Neural cell (in vitro differentiated cells): ENCODE data around the gene LRRC8B. TPM values are rescaled to one million over a fixed set of nuclear protein-coding genes. Genes with fewer than 3 reads are reported as not detected.

Source experiments
- H2AFZ ChIP-seq: fragments of 200-600, 300-800 bp; sonication (generic), shearing (Covaris generic); 2 replicates; pipeline ENCODE4 v1.6.0; 2014; ENCODE audit warnings: low read depth, mild to moderate bottlenecking, antibody characterized with exemption, low read length, moderate library complexity
- H3F3A ChIP-seq: fragments of 200-600 bp; shearing (Covaris generic); 2 replicates; pipeline ENCODE4 v1.6.1; 2016; ENCODE audit warnings: mild to moderate bottlenecking, moderate library complexity, mixed read lengths, antibody characterized with exemption, low read length; ENCODE audit not compliant: insufficient read depth, poor library complexity, severe bottlenecking
- H3K27ac ChIP-seq: fragments of 200-600, 300-800 bp; sonication (generic), shearing (Covaris generic); 2 replicates; pipeline ENCODE4 v1.5.1; 2014; ENCODE audit warnings: mild to moderate bottlenecking, low read length, moderate library complexity
- H3K27me3 ChIP-seq: fragments of 300-800, 200-600 bp; sonication (generic), shearing (Covaris generic); 2 replicates; pipeline ENCODE4 v1.6.0; 2014; ENCODE audit warnings: mild to moderate bottlenecking, low read depth, low read length, moderate library complexity; ENCODE audit not compliant: insufficient read depth
- H3K36me3 ChIP-seq: fragments of 300-800, 200-600 bp; sonication (generic), shearing (Covaris generic); 2 replicates; pipeline ENCODE4 v1.5.1; 2014; ENCODE audit warnings: mild to moderate bottlenecking, antibody characterized with exemption, low read length, moderate library complexity; ENCODE audit not compliant: insufficient read depth
- H3K4me2 ChIP-seq: fragments of 300-800, 200-600 bp; sonication (generic), shearing (Covaris generic); 2 replicates; pipeline ENCODE4 v1.6.0; 2014; ENCODE audit warnings: mild to moderate bottlenecking, low read length
- H3K4me3 ChIP-seq: fragments of 300-800, 200-600 bp; sonication (generic), shearing (Covaris generic); 2 replicates; pipeline ENCODE4 v1.5.1; 2014; ENCODE audit warnings: mild to moderate bottlenecking, low read length, moderate library complexity
- H3K79me2 ChIP-seq: fragments of 200-600 bp; shearing (Covaris generic); replicated peaks from 2 replicates; pipeline ENCODE4 v1.6.0; 2014; ENCODE audit warnings: mild to moderate bottlenecking, low read length, moderate library complexity; ENCODE audit not compliant: insufficient read depth
- H3K9ac ChIP-seq: fragments of 300-800, 200-600 bp; sonication (generic), shearing (Covaris generic); 2 replicates; pipeline ENCODE4 v1.6.1; 2016; ENCODE audit warnings: mild to moderate bottlenecking, low read length, mixed read lengths
- H3K9me2 ChIP-seq: fragments of 200-600 bp; shearing (Covaris generic); 2 replicates; pipeline ENCODE4 v1.6.1; 2016; ENCODE audit warnings: mild to moderate bottlenecking, low read length, mixed read lengths; ENCODE audit not compliant: insufficient read depth
- H3K9me3 ChIP-seq: fragments of 200-600, 300-800 bp; sonication (generic), shearing (Covaris generic); 2 replicates; pipeline ENCODE4 v1.6.1; 2016; ENCODE audit warnings: mild to moderate bottlenecking, mixed run types, low read length, moderate library complexity, mixed read lengths
- H4K20me1 ChIP-seq: fragments of 200-600 bp; shearing (Covaris generic); 2 replicates; pipeline ENCODE4 v1.6.1; 2016; ENCODE audit warnings: mild to moderate bottlenecking, mixed run types; ENCODE audit not compliant: insufficient read depth
- CTCF ChIP-seq: fragments of 450-650 bp; IDR thresholded peaks from 2 replicates; pipeline ENCODE4 v1.5.1; 2014; ENCODE audit warnings: antibody characterized with exemption, mild to moderate bottlenecking, moderate library complexity; ENCODE audit not compliant: poor library complexity, severe bottlenecking
- EP300 ChIP-seq: fragments of 450-650 bp; conservative IDR thresholded peaks from 2 replicates; pipeline ENCODE4 v1.6.1; 2014; ENCODE audit warnings: antibody characterized with exemption, mild to moderate bottlenecking, moderate library complexity; ENCODE audit not compliant: poor library complexity, severe bottlenecking
- EZH2 ChIP-seq: fragments of 200-600, 300-800 bp; shearing (Covaris generic), sonication (generic); IDR thresholded peaks from 2 replicates; pipeline ENCODE4 v1.6.1; 2014; ENCODE audit warnings: antibody characterized with exemption, low read length, borderline replicate concordance, mild to moderate bottlenecking; ENCODE audit not compliant: insufficient read depth, poor library complexity, severe bottlenecking
- MXI1 ChIP-seq: fragments of 450-650 bp; conservative IDR thresholded peaks from 2 replicates; pipeline ENCODE4 v1.6.1; 2014; ENCODE audit warnings: antibody characterized with exemption, mild to moderate bottlenecking; ENCODE audit not compliant: poor library complexity, severe bottlenecking
- POLR2AphosphoS5 ChIP-seq: IDR thresholded peaks from 2 replicates; pipeline ENCODE4 v1.6.1; 2012
- RAD21 ChIP-seq: fragments of 450-650 bp; conservative IDR thresholded peaks from 2 replicates; pipeline ENCODE4 v1.6.1; 2014; ENCODE audit warnings: antibody characterized with exemption, mild to moderate bottlenecking, moderate library complexity
- REST ChIP-seq: IDR thresholded peaks from 2 replicates; pipeline ENCODE4 v1.6.1; 2012; ENCODE audit warnings: borderline replicate concordance
- SMC3 ChIP-seq: fragments of 450-650 bp; conservative IDR thresholded peaks from 2 replicates; pipeline ENCODE4 v1.6.1; 2014; ENCODE audit warnings: antibody characterized with exemption, mild to moderate bottlenecking, moderate library complexity; ENCODE audit not compliant: poor library complexity
- TAF1 ChIP-seq: IDR thresholded peaks from 2 replicates; pipeline ENCODE4 v1.6.1; 2012; ENCODE audit warnings: low read depth
- polyA plus RNA-seq: library from polyadenylated mRNA; depleted of rRNA; stranded (reverse); fragments of >200 nt; gene quantifications from 2 replicates; pipeline ENCODE4 v1.2.3, GENCODE V29; 2014

The LRRC8B gene
- polyA plus RNA-seq, 1 donor from 2014 or later: 15.9 TPM

DNA sequence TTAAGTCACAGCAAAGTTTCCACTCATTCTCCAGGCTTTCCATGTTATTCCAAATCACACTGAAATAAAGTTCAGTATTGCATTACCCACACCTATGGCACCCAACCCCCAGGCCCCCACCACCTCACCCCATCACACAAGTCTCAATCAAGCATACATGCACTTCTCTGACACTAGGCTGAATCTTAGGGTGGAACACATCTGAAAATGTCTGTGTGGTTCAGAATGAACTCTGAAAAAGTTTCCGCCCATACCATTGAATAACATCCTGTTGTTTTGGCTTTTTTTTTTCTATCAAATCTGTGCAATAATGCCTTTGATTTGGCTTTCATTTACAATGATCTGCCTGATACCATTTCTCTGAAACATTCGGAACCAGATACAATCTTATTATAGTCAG, 82.5 kb downstream of the LRRC8B start:
- Histone ChIP-seq H3K9ac (no peak overlapping the region), H3K4me2 (no peak overlapping the region), H3K79me2 (no peaks in the 10 kb centered on the region), H3K9me2 (no peaks in the 10 kb centered on the region), H3F3A (no peaks in the 10 kb centered on the region), H3K36me3 (no peaks in the 10 kb centered on the region), H3K27me3 (no peaks in the 10 kb centered on the region), H2AFZ (no peak overlapping the region), H3K4me3 (no peak overlapping the region), H3K27ac (no peak overlapping the region), H3K9me3 (no peaks in the 10 kb centered on the region), H4K20me1 (no peaks in the 10 kb centered on the region)
- no peak for TF ChIP-seq TAF1
- TF ChIP-seq POLR2AphosphoS5: no peak
- TF ChIP-seq CTCF: no peak
- TF ChIP-seq RAD21: no peak
- TF ChIP-seq EZH2: no peak
- TF ChIP-seq SMC3: no peak
- TF ChIP-seq REST: no peak
- TF ChIP-seq EP300: no peak
- TF ChIP-seq MXI1: no peak

DNA sequence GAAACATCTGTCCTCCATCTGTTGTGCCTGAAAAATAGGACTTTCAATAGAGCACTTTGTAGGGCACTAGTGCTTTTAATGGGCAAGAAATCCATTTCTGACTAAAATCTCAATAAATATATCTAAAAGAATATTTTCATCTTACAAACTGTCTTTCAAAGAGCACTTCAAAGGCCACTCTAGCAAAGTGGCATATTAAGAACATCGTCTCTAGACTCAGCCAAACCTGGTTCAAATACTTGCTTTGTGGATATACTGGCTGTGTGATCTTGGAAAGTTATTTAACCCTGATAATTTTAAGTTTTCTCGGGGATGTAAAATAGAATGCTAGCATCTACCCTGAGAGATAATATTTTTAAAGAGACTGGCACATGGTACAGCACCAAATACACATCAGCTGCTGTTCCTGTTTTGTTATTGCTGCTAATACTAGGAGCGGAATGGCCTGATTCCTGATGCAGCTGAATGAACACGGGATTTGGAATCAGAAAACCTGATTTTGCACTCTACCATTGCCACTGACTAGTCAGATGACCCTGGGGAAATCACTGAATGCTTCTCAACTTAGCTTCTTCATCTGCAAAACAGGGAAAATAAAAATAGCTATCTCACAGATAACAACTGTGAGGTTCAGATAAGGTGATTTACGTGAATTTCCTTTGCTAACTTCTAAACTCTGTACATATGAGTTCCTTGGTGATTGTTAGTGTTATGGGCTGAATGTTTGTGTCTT, 83.1 kb downstream of the LRRC8B start:
- Histone ChIP-seq H2AFZ (no peak overlapping the region), H4K20me1 (no peaks in the 10 kb centered on the region), H3K4me2 (no peak overlapping the region), H3K27me3 (no peaks in the 10 kb centered on the region), H3K9me3 (no peaks in the 10 kb centered on the region), H3K9me2 (no peaks in the 10 kb centered on the region), H3K36me3 (no peaks in the 10 kb centered on the region), H3K9ac (no peak overlapping the region), H3K4me3 (no peak overlapping the region), H3K27ac (no peak overlapping the region), H3F3A (no peaks in the 10 kb centered on the region), H3K79me2 (no peaks in the 10 kb centered on the region)
- TF ChIP-seq REST (no peak), MXI1 (no peak), POLR2AphosphoS5 (no peak), SMC3 (no peak), CTCF (no peak), RAD21 (no peak), EP300 (no peak), EZH2 (no peak), TAF1 (no peak)
